ENCODE results near the gene IRF6.
A peak's percentile ranks its signal among the peaks of the same experiment; 100 is the strongest.

The IRF6 gene

GRCh38 chr1:209807509-209807908 is 1.6 kb upstream of the IRF6 start:
- TF ChIP-seq, protein P1, sequence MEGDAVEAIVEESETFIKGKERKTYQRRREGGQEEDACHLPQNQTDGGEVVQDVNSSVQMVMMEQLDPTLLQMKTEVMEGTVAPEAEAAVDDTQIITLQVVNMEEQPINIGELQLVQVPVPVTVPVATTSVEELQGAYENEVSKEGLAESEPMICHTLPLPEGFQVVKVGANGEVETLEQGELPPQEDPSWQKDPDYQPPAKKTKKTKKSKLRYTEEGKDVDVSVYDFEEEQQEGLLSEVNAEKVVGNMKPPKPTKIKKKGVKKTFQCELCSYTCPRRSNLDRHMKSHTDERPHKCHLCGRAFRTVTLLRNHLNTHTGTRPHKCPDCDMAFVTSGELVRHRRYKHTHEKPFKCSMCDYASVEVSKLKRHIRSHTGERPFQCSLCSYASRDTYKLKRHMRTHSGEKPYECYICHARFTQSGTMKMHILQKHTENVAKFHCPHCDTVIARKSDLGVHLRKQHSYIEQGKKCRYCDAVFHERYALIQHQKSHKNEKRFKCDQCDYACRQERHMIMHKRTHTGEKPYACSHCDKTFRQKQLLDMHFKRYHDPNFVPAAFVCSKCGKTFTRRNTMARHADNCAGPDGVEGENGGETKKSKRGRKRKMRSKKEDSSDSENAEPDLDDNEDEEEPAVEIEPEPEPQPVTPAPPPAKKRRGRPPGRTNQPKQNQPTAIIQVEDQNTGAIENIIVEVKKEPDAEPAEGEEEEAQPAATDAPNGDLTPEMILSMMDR (IDR thresholded peaks at IDR 0.05): no peak
- Histone ChIP-seq H3K36me3 (no peaks in the 10 kb centered on the region), H3K4me1 (peaks cover 0 to 8% (median 3%) of the 10 kb centered on the region in 4 donors), H3K27me3 (peaks cover 0 to 10% of the 10 kb centered on the region in 2 donors), H3K9me3 (no peaks in the 10 kb centered on the region), H3K27ac (no peak overlapping the region), H3K4me3 (no peak overlapping the region)
- DNase-seq: no peak
- intact Hi-C loops (cut with DNase I; ENCODE audit: low total_unique reads): no loop called here

- Histone ChIP-seq H3K4me1 (peaks cover 0 to 15% (median 4%) of the 10 kb centered on the region in 4 donors), H3K27ac (no peak overlapping the region), H3K36me3 (no peaks in the 10 kb centered on the region), H3K4me3 (peak overlapping the region; percentile 38 to 41), H3K27me3 (peaks cover 0 to 10% of the 10 kb centered on the region in 2 donors), H3K9me3 (no peaks in the 10 kb centered on the region)
- intact Hi-C loops (cut with DNase I; ENCODE audit: low total_unique reads): no loop called here
- no peak for DNase-seq
- TF ChIP-seq, protein P1 (IDR thresholded peaks at IDR 0.05): no peak
Measured at GRCh38 chr1:209805341-209805781, 581 bp downstream of the IRF6 start.

DNA sequence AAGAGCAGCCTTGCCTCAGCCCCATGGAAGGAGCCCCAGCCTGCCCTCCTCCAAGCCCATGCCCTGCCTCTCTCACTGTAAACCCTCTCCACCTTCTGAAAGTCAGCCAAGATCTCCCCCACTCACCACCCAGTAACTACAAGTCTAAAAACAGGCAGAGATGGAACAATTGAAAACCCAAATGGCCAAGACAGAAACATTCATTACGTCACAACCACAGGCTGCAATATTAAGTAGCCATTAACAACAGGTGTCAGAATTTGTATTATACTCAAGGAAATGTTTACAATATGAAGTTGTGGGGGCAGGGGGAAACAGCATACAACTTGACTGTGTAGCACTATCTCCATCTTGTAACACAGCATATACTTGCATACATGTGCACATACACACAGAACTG is 2.4 kb downstream of the IRF6 start:
- no peak for DNase-seq
- Histone ChIP-seq H3K27me3 (peaks cover 0 to 10% of the 10 kb centered on the region in 2 donors), H3K36me3 (no peaks in the 10 kb centered on the region), H3K9me3 (no peaks in the 10 kb centered on the region), H3K4me1 (peaks cover 0 to 15% (median 4%) of the 10 kb centered on the region in 4 donors), H3K4me3 (no peak overlapping the region), H3K27ac (no peak overlapping the region)
- TF ChIP-seq, protein P1 (IDR thresholded peaks at IDR 0.05): no peak
- intact Hi-C loops (cut with DNase I; ENCODE audit: low total_unique reads): no loop called here

- H3K27ac ChIP-seq: no peak overlapping the region
Measured at GRCh38 chr1:209802780-209803152, 3.2 kb downstream of the IRF6 start.

GRCh38 chr1:209802117-209802779 is 3.7 kb downstream of the IRF6 start:
- DNase-seq: peak in 1 of 2 donors; percentile 50
- Histone ChIP-seq H3K27me3 (peaks cover 0 to 10% of the 10 kb centered on the region in 2 donors), H3K9me3 (no peaks in the 10 kb centered on the region), H3K4me1 (peaks cover 0 to 15% (median 4%) of the 10 kb centered on the region in 4 donors), H3K27ac (peak overlapping the region; percentile 17 to 37), H3K4me3 (no peak overlapping the region), H3K36me3 (no peaks in the 10 kb centered on the region)
- TF ChIP-seq, protein P1 (IDR thresholded peaks at IDR 0.05): no peak
- intact Hi-C loops (cut with DNase I; ENCODE audit: low total_unique reads): no loop called here

More at GRCh38 chr1:209802780-209803152, 3.2 kb downstream of the IRF6 start:
- TF ChIP-seq, protein P1 (IDR thresholded peaks at IDR 0.05): no peak
- no peak for DNase-seq
- intact Hi-C loops (cut with DNase I; ENCODE audit: low total_unique reads): no loop called here
- no peak overlapping the region for H3K4me3 ChIP-seq
- no peaks in the 10 kb centered on the region for H3K9me3 ChIP-seq
- H3K36me3 ChIP-seq: no peaks in the 10 kb centered on the region
- H3K4me1 ChIP-seq: peaks cover 0 to 15% (median 4%) of the 10 kb centered on the region in 4 donors
- peaks cover 0 to 10% of the 10 kb centered on the region in 2 donors for H3K27me3 ChIP-seq
